Ureter (tissue), 1 donor: ENCODE results near the gene PPP1R2. TPM values are rescaled to one million over a fixed set of nuclear protein-coding genes. Genes with fewer than 3 reads are reported as not detected.
"Not testable (repeated sequence)": the region's sequence is repeated elsewhere in the genome, so short reads cannot be mapped to it uniquely, and the experiment has no call there.

ENCODE experiments used
- DNase-seq: peaks from one replicate; pipeline ENCODE4 v3.0.0-alpha.2; 2020; ENCODE audit warnings: low spot score
- total RNA-seq: library from RNA; stranded (reverse); gene quantifications from one replicate; pipeline ENCODE4 v1.2.4, GENCODE V29; 2023
- donor health status: DM: yes; HTN: yes; CAD: no.

Gene PPP1R2
- 52.2 TPM for total RNA-seq

- DNase-seq, result peak; percentile 92
Measured at GRCh38 chr3:195542698-195543499, at the start of gene PPP1R2. Gene PPP1R2 (minus strand): TSS chr3:195543325. CDS start chr3:195543025, 300 bp downstream.

- no peak for DNase-seq
Measured at GRCh38 chr3:195591852-195592251, 48.7 kb upstream of the PPP1R2 start.

- no peak for DNase-seq
Measured at GRCh38 chr3:195591220-195591619, 48.1 kb upstream of the PPP1R2 start.

- DNase-seq, result not testable (repeated sequence)
Measured at GRCh38 chr3:195590381-195590780, 47.3 kb upstream of the PPP1R2 start.

- DNase-seq, result not testable (repeated sequence)
Measured at GRCh38 chr3:195589796-195590195, 46.7 kb upstream of the PPP1R2 start.

- DNase-seq, result no peak
Measured at GRCh38 chr3:195587824-195588223, 44.7 kb upstream of the PPP1R2 start.

GRCh38 chr3:195587406-195587805, 44.3 kb upstream of the PPP1R2 start:
- DNase-seq, result no peak

GRCh38 chr3:195584543-195584870, 41.4 kb upstream of the PPP1R2 start:
- no peak for DNase-seq

GRCh38 chr3:195583831-195584542, 40.9 kb upstream of the PPP1R2 start, which contains the start of gene APOD:
Gene APOD (minus strand): TSS chr3:195583940. CDS start chr3:195579461, 4,479 bp downstream.
- DNase-seq, result peak; percentile 51

GRCh38 chr3:195582947-195583346, 39.8 kb upstream of the PPP1R2 start:
- DNase-seq, result no peak

GRCh38 chr3:195580744-195581443, 37.8 kb upstream of the PPP1R2 start:
- no peak for DNase-seq

- DNase-seq, result no peak
Measured at GRCh38 chr3:195579281-195579680, 36.2 kb upstream of the PPP1R2 start.

- DNase-seq, result no peak
Measured at GRCh38 chr3:195578565-195578964, 35.4 kb upstream of the PPP1R2 start.

- no peak for DNase-seq
Measured at GRCh38 chr3:195577645-195578177, 34.6 kb upstream of the PPP1R2 start.

- DNase-seq, result no peak
Measured at GRCh38 chr3:195574497-195575304, 31.6 kb upstream of the PPP1R2 start.

- DNase-seq, result no peak
Measured at GRCh38 chr3:195573611-195574496, 30.7 kb upstream of the PPP1R2 start.

- no peak for DNase-seq
Measured at GRCh38 chr3:195571361-195571760, 28.2 kb upstream of the PPP1R2 start.

GRCh38 chr3:195570912-195571311, 27.8 kb upstream of the PPP1R2 start:
- no peak for DNase-seq

GRCh38 chr3:195570344-195570743, 27.2 kb upstream of the PPP1R2 start:
- no peak for DNase-seq

GRCh38 chr3:195568630-195569029, 25.5 kb upstream of the PPP1R2 start:
- no peak for DNase-seq
